ENCODE data around the gene TFDP2. TPM values are rescaled to one million over a fixed set of nuclear protein-coding genes. Genes with fewer than 3 reads are reported as not detected.
A peak's percentile ranks its signal among the peaks of the same experiment; 100 is the strongest.

Gene TFDP2
- total RNA-seq, 1 experiment from 2014 or later = 43.2 TPM

DNA sequence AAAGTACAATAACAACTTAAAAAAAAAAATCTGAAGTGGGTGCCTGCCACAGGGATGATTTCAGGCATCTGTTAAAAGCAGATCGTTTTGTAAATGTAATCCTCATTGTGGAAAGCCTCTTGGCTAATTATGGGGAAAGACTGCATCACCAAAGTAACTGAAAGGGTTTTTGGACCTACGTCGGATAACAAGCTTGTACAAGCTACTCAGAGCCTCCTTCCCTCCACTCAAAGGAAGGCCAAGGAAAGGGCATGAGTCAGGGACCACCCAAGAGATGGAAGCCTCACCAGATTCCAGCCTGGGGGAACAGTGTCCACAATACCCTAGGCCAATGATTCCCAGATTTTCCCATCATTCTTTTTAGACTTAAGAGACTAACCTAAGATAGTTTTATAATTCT is 188.6 kb downstream of the TFDP2 start:
- Mint-ChIP-seq H3K36me3 (ENCODE audit: insufficient read depth, unreplicated experiment) (peaks cover 32% of the 10 kb centered on the region), H3K9me3 (ENCODE audit: unreplicated experiment) (no peaks in the 10 kb centered on the region), H3K4me1 (ENCODE audit: insufficient read depth, unreplicated experiment) (peaks cover 12% of the 10 kb centered on the region), H3K4me3 (ENCODE audit: unreplicated experiment) (no peak overlapping the region), H3K27me3 (ENCODE audit: insufficient read depth, unreplicated experiment) (no peaks in the 10 kb centered on the region), H3K27ac (ENCODE audit: low read depth, unreplicated experiment) (peak overlapping the region; percentile 87)
- intact Hi-C loops (cut with micrococcal nuclease) = loop anchor here (1.0 to 5.0 kb wide), 2 partner anchors 67 to 167 kb away; no protein-coding TSS in a partner anchor
- DNase-seq (ENCODE audit: unreplicated experiment) = peak; percentile 62
- TF ChIP-seq, protein P1, sequence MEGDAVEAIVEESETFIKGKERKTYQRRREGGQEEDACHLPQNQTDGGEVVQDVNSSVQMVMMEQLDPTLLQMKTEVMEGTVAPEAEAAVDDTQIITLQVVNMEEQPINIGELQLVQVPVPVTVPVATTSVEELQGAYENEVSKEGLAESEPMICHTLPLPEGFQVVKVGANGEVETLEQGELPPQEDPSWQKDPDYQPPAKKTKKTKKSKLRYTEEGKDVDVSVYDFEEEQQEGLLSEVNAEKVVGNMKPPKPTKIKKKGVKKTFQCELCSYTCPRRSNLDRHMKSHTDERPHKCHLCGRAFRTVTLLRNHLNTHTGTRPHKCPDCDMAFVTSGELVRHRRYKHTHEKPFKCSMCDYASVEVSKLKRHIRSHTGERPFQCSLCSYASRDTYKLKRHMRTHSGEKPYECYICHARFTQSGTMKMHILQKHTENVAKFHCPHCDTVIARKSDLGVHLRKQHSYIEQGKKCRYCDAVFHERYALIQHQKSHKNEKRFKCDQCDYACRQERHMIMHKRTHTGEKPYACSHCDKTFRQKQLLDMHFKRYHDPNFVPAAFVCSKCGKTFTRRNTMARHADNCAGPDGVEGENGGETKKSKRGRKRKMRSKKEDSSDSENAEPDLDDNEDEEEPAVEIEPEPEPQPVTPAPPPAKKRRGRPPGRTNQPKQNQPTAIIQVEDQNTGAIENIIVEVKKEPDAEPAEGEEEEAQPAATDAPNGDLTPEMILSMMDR (IDR thresholded peaks at IDR 0.05; ENCODE audit: unreplicated experiment) = no peak
- BruUV-seq (replicated peaks) = no TSS peak
- ChIA-PET CTCF (interaction anchor here (0.6 to 1.1 kb wide), 3 partner anchors 311 to 439 kb away, joined by 3 to 6 read pairs (median 5); no protein-coding TSS in a partner anchor), POLR2A (interaction anchor here (0.7 to 1.5 kb wide), 10 partner anchors 10 to 387 kb away, joined by 3 to 5 read pairs (median 4); no protein-coding TSS in a partner anchor)

DNA sequence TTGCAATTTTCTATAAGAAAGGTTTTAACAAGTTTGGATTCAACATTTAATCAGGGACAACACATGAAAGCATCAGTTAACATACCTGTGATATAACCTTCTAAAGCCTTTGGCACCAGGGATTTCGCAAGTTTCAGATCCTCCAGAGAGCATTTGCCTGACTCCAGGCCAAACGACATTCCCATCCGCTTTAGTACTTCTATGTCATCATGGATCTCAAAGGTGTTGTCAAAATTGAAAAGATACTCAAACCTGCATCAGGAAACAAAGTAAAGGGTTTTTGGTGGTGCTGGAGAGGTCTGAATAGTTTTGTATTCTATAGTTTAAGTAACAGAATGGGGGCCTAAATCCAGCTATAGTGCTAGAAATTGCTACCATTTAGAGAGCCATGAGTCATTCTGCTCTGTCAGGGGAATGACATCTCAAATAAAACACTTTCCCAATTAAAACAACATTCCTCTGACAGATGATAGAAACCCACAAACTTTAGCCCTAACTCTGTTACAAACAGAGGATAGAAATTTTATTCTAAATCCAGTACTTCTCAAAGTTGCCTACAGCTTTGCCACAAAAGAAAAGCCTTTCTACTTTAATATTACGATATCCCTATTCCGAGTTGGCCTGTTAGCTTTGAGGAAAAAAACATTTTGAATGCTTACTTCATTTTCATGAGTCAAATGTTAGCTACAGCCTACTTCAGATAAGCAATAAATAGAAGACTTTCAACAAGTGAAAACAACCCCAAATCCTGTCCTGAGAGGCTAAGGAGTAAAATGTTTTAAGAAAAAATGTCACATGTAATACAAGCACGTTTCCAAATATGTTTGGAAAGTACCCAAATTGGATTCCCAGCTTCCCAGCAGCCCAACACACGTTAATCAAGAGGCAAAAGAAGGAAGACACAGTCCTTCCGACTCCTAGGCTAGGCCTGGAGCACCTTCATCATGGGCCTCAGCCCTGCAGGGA is 189.5 kb downstream of the TFDP2 start:
- peak overlapping the region; percentile 87 for H3K27ac Mint-ChIP-seq (ENCODE audit: low read depth, unreplicated experiment)
- ChIA-PET POLR2A (interaction anchor here (0.7 to 1.5 kb wide), 11 partner anchors 9 to 82 kb away, joined by 3 to 6 read pairs (median 4); no protein-coding TSS in a partner anchor), CTCF (interaction anchor here (0.6 to 1.1 kb wide), 4 partner anchors 95 to 383 kb away, joined by 3 to 6 read pairs (median 4); no protein-coding TSS in a partner anchor)
- peak overlapping the region; percentile 10 for H3K4me3 Mint-ChIP-seq (ENCODE audit: unreplicated experiment)
- peak; percentile 76 for DNase-seq (ENCODE audit: unreplicated experiment)
- H3K27me3 Mint-ChIP-seq (ENCODE audit: insufficient read depth, unreplicated experiment) = no peaks in the 10 kb centered on the region
- no TSS peak for BruUV-seq (replicated peaks)
- H3K4me1 Mint-ChIP-seq (ENCODE audit: insufficient read depth, unreplicated experiment) = peaks cover 12% of the 10 kb centered on the region
- H3K36me3 Mint-ChIP-seq (ENCODE audit: insufficient read depth, unreplicated experiment) = peaks cover 37% of the 10 kb centered on the region
- intact Hi-C loops (cut with micrococcal nuclease) = loop anchor here (1.0 to 5.0 kb wide), 2 partner anchors 67 to 167 kb away; no protein-coding TSS in a partner anchor
- no peaks in the 10 kb centered on the region for H3K9me3 Mint-ChIP-seq (ENCODE audit: unreplicated experiment)
- TF ChIP-seq, protein P1 (IDR thresholded peaks at IDR 0.05; ENCODE audit: unreplicated experiment) = no peak

DNA sequence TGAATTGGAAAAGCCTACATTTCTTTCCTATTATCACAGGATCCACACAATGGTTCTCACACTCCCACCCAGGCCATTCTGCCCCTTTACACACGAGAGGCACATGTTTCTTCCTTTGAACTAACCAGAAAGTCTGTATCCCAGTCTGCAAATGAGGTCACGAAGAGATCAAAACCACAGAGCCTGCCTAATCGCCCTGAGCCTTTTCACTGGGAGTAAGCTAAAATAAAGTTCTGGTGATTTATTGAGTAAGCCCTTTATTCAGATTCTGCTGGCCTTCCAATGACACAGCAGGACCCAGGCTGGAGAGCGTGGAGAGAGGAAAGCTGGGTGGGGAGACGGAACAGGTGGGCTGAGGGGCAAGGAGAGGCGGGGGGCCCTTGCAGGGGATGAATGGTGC is 194.2 kb downstream of the TFDP2 start:
- no peak for DNase-seq (ENCODE audit: unreplicated experiment)
- peaks cover 40% of the 10 kb centered on the region for H3K36me3 Mint-ChIP-seq (ENCODE audit: insufficient read depth, unreplicated experiment)

More for the DNA sequence above, 194.2 kb downstream of the TFDP2 start:
- peaks cover 10% of the 10 kb centered on the region for H3K4me1 Mint-ChIP-seq (ENCODE audit: insufficient read depth, unreplicated experiment)
- intact Hi-C loops (cut with micrococcal nuclease) = no loop called here
- TF ChIP-seq, protein P1 (IDR thresholded peaks at IDR 0.05; ENCODE audit: unreplicated experiment) = no peak
- no peaks in the 10 kb centered on the region for H3K9me3 Mint-ChIP-seq (ENCODE audit: unreplicated experiment)
- peak overlapping the region; percentile 81 for H3K27ac Mint-ChIP-seq (ENCODE audit: low read depth, unreplicated experiment)
- no peak overlapping the region for H3K4me3 Mint-ChIP-seq (ENCODE audit: unreplicated experiment)
- POLR2A ChIA-PET = interaction anchor here (1.1 to 3.2 kb wide), 2 partner anchors 10 to 15 kb away, joined by 4 to 17 read pairs; no protein-coding TSS in a partner anchor
- no peaks in the 10 kb centered on the region for H3K27me3 Mint-ChIP-seq (ENCODE audit: insufficient read depth, unreplicated experiment)
- CTCF ChIA-PET = interaction anchor here (0.9 kb wide), 1 partner anchor 15 kb away, joined by 4 read pairs; no protein-coding TSS in a partner anchor
- no TSS peak for BruUV-seq (replicated peaks)
